HG02623 (cell line): ENCODE measurements around the gene ZFPL1.

ENCODE experiments used
- ATAC-seq: cut with Tn5 transposase; IDR thresholded peaks from one replicate; pipeline ENCODE4 v1.9.1; 2021; ENCODE audit warnings: moderate library complexity; ENCODE audit not compliant: unreplicated experiment

Gene ZFPL1

GRCh38 chr11:65083834-65084597, at the start of gene ZFPL1, which contains the start of gene CDCA5:
ZFPL1 (plus strand) TSS chr11:65084222; CDS start chr11:65084699, 477 bp downstream.
CDCA5 (minus strand) TSS chr11:65084040; CDS start chr11:65083978, 62 bp downstream.
- peak; percentile 62 for ATAC-seq

DNA sequence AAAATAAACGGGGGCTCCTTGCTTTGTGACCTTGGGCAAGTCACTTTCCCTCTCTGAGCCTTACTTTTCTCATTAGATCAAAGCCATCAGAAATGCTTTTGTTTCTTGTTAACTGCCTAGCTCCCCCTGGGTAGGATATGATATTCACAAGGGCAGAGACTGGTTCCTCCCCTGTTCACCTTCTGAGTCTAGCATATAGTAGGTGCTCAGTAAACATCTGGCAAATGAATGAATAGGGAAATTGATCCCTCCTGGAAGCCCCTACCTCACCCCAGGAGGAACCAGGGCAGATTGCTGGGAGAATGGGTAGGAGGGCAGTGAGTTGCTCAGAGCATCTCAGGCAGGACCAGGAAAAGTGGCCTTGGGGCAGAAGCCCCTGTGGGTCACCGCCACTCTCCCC, 49.6 kb upstream of the ZFPL1 start:
- no peak for ATAC-seq

DNA sequence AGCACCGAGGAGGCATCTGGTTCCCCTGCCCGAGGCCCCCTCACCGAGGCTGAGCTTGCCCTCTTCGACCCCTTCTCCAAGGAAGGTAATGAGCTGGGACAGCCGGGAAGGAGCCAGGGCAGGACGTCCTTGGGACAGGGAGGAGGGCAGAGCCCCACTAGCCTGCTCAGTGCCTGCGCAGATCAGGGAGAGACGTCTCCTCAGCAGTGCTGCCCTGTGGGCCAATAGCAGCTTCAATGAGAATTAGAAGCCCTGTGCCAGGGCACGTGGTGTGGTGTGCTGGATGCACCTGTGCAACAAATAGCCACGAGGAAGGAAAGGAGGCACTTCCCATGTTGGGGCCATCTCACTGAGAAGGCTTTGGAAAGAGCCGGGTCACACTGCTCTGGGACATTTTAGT, 48.4 kb upstream of the ZFPL1 start:
- ATAC-seq = no peak

DNA sequence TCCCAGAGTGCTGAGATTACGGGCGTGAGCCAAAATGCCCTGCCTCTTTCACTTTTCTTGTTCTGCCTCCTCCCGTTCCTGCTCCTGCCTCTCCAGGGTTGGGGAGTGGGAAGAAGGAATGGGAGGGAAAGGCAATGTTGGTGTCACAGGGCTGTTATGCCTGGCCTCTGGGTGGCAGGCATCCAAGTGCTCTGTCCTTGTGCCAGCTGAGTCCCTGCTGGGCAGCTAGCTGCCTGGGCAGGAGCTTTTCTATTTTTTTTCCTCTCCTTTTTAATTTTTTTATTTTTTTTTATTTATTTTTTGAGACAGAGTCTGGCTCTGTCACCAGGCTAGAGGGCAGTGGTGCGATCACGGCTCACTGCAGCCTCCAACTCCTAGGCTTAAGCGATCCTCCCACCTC, 47.1 kb upstream of the ZFPL1 start:
- ATAC-seq = no peak

- no peak for ATAC-seq
Measured at GRCh38 chr11:65040520-65040846, 43.5 kb upstream of the ZFPL1 start.

- ATAC-seq = peak; percentile 87
Measured at GRCh38 chr11:65040847-65041622, 43.0 kb upstream of the ZFPL1 start, which contains the start of gene SAC3D1. SAC3D1 (plus strand) TSS chr11:65041210; CDS start chr11:65041293, 83 bp downstream.

- no peak for ATAC-seq
Measured at GRCh38 chr11:65042891-65043290, 41.1 kb upstream of the ZFPL1 start.

DNA sequence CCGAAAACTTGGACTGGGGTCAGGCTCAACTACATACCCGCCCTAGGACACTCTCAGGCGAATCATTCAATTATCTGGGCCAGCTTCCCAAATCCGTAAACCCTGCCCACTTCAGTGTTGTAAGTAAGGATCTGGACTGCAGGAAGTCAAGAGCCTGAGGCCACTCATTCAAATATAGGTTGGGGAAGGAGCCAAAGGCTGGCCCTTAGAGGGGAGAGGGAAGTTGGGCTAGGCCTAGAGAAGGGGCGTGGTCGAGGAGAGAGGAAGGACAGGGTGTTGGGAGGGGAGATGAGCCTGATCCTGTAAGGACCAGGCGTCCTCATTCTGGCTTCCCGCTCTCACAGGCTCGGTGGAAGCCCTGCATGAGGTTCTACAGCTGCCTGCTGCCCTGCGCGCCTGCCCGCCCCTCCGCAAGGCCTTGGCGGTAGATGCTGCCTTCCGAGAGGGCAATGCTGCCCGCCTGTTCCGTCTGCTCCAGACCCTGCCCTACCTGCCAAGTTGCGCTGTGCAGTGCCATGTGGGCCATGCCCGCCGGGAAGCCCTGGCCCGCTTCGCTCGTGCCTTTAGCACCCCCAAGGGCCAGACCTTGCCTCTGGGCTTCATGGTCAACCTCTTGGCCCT, 40.0 kb upstream of the ZFPL1 start:
- no peak for ATAC-seq

GRCh38 chr11:65045061-65045460, 39.0 kb upstream of the ZFPL1 start:
- no peak for ATAC-seq

DNA sequence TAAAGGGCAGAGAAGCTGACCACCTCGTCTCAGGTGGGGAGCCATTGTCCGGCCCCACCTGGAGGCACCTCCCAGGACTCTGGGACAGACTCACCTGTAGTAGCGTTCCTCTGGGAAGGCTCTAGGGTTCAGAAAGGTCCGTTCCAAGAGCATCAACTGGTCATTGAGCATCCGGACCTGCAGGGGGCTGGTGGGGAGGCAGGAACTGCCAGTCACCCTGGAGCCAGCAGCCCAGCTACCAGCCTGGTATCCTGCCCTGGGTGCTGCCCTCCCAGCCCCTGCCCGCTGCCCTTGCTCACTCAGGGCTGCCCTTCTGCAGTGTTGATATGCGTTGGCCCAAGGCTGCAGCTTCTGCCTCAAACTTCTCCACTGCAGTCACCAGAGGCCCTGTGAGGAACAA, 38.3 kb upstream of the ZFPL1 start:
- no peak for ATAC-seq

DNA sequence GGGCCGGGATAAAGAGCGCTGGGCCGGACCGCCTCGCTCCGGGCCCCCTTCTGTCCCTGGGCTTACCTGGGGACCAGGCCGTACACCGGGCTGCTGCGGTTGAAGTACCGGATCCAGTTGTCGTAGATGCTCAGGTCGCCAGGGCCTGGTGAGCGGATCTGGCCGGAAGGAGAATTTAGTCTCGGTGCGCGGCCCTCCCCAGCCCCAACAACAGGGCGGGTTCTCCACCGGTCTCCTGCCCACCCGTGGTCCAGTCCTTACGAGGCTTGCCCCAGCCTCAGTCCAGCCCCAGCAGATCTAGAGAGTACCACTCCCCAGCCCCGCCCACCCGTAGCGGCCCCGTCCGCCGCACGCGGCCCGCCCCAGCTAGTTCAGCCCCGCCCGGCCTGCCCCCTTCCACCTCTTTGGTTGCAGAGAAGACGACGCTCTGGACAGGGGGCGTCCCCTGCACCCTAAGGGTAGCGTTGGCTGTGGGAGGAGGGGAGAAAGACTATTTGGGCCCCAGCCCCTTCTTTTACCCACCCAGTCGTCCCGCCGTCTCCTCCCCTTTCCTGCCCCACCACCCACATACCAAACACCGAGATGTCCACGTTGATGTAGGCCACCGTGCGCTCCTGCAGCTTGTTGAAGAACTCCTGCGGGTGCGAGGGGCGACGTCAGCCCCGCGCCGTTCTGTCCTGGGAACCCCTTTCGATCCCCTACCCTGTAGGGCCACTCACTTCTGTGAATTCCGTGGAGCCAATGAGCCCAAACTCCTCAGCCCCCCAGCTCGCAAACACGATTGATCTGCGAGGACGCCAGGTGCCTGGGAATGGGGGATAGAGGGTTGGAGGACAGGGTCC, 36.2 kb upstream of the ZFPL1 start:
- ATAC-seq = no peak

- ATAC-seq = no peak
Measured at GRCh38 chr11:65051398-65051858, 32.6 kb upstream of the ZFPL1 start.

GRCh38 chr11:65053827-65054508, 30.1 kb upstream of the ZFPL1 start:
- no peak for ATAC-seq

DNA sequence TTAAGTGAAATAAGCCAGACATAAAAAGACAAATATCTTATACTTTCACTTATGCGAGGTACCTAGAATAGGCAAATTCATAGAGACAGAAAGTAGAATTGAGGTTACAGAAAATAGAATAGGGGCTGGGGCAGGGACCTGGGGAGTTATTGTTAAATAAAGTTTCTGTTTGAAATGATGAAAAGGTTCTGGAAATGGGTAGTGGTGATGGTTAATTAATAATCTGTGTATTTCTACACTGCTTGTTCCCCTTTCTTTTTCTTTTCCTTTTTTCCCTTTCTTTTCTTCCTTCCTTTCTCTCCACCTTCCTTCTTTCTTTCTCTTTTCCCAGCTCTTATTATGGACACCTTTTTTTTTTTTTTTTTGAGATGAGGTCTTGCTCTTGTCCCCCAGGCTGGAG, 28.5 kb upstream of the ZFPL1 start:
- no peak for ATAC-seq

- no peak for ATAC-seq
Measured at GRCh38 chr11:65056999-65057398, 27.0 kb upstream of the ZFPL1 start.

DNA sequence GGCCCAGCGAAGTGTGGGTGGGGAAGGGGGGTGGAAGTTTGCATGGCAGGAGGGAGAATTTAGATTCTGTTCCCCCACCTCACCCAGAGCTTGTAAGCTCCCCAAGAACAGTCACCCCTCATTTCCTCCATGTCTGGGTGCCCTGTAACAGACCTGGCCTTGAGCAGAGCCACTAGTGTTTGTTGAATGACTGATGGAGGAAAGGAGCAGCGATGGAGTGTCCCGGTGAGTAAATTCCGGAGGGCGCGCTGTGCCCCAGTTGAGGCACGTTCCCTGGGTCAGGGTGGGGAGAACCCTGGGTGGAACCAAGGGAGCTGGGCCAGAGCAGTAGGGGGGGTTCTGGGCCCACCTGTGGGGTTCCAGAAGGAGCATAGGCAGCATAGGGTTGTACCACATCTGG, 26.5 kb upstream of the ZFPL1 start:
- ATAC-seq = no peak

GRCh38 chr11:65058012-65058411, 26.0 kb upstream of the ZFPL1 start:
- no peak for ATAC-seq

DNA sequence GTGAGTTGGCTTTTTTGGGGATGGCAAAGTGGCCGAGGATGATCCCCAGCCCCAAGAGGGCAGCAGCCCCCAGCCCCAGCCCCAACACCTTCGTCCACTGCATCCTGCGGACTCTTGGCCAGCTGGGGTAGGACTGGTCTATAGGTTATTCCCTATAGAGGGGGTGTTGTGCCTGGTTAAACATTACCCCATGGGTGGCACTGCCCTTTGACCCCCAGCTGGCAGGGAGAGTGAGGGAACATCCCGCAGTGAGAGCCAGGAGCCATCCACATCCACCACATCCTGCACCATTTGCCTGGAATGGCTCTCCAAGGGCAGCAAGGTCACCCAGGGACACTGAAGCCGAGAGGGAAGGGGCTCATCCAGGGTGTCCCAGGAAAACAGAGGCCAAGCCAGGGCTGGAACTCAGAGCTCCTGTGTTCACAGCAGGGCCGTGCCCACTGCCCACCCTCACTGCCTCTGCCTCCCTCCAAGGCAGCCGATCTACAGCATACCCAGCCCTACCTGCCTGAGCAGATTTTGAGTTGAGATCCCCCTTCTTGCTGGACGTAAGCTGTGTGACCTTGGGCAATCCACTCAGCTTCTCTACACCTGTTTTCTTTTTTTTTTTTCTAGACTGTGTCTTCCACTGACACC, 25.5 kb upstream of the ZFPL1 start, which contains the start of gene NAALADL1:
Gene NAALADL1 (minus strand): TSS at position 135 of the 636 bp plus-strand sequence. CDS start 32 bp downstream, at position 103.
- no peak for ATAC-seq

DNA sequence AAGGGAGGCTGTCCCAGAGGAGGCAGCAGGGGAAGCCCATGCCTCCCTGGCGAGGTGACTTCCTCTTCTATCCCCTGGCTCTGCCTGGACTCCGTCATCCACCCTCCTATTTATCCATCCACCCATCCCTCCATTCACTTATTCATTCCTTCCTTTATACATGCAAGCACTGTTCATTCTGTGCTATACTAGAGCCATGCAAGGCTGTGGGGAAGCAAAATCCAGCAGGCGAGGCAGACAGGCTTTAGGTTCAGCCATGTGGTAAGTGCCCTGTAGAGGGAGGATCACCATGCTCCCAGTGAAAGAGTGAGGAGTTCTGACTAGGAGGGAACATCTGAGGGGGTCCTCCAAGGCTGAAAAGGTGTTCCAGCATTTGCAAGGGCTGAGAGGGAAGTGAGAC, 24.5 kb upstream of the ZFPL1 start:
- no peak for ATAC-seq
